ENCODE results near the gene SLC36A2.

The SLC36A2 gene

DNA sequence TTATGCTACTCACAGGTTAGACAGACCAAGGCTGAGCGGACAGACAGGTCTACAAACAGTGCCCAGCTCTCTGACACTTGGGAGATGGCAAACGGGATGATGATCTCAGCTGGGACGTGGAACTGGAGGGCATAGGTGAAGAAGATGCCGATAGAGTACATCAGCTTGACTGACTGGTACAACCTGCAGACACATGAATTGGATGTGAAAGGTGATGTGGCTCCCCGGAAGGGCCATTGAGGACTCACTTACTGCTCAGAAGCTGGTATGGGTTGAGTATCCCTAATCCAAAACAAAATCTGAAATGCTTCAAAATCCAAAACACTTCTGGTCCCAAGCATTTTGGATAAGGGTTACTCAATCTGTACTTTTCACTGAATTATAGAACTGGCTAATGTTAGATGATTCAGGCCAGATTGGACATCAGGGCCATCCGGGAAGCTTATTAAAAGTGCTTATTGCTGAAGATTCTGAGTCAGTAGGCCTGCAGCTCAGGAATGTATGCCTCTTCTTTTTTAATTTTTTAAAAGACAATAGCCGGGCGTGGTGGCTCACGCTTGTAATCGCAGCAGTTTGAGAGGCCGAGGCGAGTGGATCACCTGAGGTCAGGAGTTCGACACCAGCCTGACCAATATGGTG, 66.2 kb downstream of the SLC36A2 start:
- FAIRE-seq, result no peak

DNA sequence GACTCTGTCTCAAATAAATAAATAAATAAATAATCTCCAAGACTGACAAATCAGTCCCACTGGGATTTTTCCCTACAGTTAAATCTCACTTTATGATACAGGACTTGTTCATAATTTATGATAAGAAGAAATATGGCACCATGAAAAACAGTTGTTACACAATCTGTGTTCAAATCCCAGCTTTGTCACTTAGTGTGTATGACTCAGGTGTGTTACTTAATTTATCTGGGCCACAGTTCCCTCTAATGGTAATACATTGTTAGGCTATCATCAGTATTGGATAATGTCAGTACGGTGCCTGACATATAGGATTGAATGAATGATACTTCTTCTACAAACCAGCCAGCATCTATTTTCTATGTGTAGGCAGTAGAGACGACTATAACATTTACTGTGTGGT, 66.9 kb downstream of the SLC36A2 start:
- FAIRE-seq, result no peak

DNA sequence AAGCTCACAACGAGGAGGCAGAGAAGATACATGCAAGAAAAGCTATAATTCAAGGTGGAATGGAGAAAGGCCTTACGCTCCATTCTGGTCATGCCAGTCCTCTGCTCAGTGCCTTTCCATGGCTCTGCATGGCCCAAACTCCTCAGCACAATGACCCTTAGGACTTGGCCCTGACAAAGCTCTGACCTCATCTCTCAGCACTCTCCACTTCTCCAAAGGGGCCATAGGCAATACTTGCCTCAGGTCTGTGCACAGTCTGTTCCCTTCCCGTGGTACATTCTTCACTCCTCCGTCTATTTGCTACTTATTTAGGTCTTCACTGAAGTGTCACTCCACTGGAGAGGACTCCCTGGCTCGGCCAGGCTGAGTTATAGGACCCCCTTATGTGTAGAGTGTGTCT, 68.5 kb downstream of the SLC36A2 start:
- no peak for FAIRE-seq

DNA sequence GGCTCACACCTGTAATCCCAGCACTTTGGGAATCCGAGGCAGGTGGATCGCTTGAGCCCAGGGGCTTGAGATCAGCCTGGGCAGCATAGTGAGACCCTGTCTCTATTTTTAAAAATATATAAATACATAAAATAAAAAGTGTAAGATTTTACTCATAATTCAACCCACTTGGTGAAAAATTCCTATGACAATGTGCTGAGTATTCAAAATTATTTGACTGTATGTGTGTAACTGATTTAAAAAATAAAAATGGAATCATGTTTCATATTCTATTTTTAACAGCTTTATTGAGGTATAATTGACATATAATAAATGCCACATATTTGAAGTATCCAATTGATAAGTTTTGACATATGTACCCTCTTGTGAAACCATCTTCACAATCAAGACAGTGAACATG, 71.6 kb downstream of the SLC36A2 start:
- no peak for FAIRE-seq

DNA sequence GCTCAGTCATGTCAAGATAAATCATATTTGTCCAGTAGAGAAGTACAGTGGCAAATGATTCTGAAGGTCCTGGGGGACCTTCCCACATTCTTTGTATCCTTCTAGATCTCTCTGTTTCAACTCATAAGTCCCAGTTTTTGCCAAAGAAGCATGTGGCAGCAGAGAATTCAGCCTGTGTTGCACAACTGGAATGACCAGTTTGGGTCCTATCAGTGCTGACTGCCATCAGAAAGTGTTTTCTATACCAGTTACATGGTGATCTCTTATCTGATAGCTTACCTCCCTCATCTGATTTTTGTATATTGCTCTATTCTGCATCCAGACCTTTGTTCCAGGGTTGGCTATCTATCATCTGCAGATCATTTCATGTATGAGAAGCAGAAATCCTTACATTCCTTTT, 72.7 kb downstream of the SLC36A2 start:
- no peak for FAIRE-seq

DNA sequence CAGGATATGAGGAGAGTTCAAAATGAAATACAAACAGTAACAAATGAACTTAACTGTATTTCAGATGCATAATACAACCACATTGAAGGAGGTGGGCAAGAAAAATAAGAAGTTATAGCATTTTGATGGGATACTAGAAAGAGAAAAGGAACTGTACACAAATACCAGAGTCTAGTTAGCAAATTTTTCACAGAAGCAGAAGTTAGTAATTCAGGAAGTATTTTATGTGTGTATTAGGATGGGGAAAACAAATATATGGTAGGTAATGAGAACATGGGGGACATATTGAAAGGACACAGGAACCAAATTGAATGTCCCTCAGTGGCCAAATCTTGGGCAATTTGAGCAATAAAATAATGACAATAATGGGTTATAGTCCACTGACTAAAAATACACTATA, 76.0 kb downstream of the SLC36A2 start:
- FAIRE-seq, result no peak

DNA sequence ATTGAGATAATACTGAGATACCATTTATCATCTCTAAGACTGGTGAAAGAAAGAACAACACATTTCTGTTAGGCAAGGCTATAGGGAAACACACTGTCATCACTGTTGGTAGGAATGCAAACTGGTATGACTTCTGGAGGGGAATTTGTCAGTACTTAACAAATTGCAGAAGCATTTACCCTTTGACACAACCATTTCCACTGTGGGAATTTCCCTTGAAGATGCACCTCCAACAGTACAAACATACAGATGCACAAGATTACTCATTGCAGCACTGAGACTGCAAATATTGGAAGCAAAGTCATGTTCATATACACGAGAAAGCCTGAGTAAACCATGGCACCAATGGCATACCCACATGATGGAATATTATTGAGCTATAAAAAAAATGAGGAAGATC, 76.8 kb downstream of the SLC36A2 start:
- FAIRE-seq, result no peak

DNA sequence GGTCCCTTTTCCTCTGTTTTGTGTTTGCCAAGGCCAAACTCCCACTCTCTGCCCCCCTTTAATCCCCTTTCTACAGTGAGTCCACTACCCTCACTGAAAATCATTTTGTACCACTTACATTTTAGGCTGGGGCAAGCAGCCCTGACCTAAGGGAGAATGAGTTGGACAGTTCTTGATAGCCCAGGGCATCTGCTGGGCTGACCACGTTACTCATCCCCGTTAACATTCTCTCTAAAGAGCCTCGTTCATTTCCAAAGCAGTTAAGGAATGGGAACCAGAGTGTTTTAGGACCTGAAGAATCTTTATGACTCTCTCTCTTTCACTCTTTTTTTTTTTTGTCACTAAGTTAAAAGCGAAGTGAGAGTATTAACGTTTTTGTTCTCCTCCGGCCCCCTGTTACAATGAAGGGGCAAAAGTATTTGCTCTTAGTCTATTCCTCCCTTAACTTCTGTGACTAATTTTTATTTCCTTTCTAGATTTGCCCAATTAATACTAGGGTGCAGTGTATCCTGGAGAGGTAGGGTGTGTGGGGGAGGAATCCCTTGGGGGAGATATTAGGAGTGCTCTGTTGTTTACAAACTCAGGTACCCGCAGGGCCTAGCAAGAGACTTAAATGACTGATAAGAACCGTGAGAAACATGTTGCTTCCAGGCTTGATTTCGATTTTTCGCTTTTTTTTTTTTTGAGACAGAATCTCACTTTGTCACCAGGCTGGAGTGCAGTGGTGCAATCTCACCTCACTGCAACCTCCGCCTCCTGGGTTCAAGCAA, 79.7 kb downstream of the SLC36A2 start:
- no peak for FAIRE-seq
